H1 (cell line): ENCODE results near the gene EMC10. TPM values are rescaled to one million over a fixed set of nuclear protein-coding genes. Genes with fewer than 3 reads are reported as not detected.

Source experiments
- CTCF ChIA-PET: fragments of 300-600 bp; sonication (Branson Sonifier 250); formaldehyde crosslinking; loops from one replicate; lab custom pipeline; 2021; ENCODE audit not compliant: partially characterized antibody; lab: Charles Lee
- POLR2A ChIA-PET: fragments of 300-600 bp; sonication (Branson Sonifier 250); formaldehyde crosslinking; loops from one replicate; lab custom pipeline; 2021; ENCODE audit warnings: inconsistent platforms; ENCODE audit not compliant: partially characterized antibody; lab: Charles Lee
- DNase-seq, 2 experiments: peaks; one replicate each; pipeline versions ENCODE4 v3.0.0 to v3.0.0-alpha.2; 2010 to 2022; ENCODE audit warnings: low spot score in 2 of 2, low read depth in 1 of 2, mixed read lengths in 1 of 2
- FAIRE-seq: peaks from 2 replicates; lab custom pipeline; 2011; peaks lifted over from hg19 to GRCh38; lab: Jason Lieb, UNC
- H2AFZ ChIP-seq: 2 replicates; pipeline ENCODE4 v1.8.1; 2012; ENCODE audit warnings: low read length, inconsistent platforms
- H2AK5ac ChIP-seq: 2 replicates; pipeline ENCODE4 v1.6.1; 2013; ENCODE audit warnings: low read depth, low read length
- H2BK120ac ChIP-seq: replicated peaks from 2 replicates; pipeline ENCODE3; 2013; ENCODE audit warnings: low read depth, low read length, inconsistent platforms
- H2BK12ac ChIP-seq: 2 replicates; pipeline ENCODE4 v1.6.1; 2013; ENCODE audit warnings: low read depth, low read length
- H2BK15ac ChIP-seq: 2 replicates; pipeline ENCODE4 v1.6.1; 2013; ENCODE audit warnings: low read length
- H2BK20ac ChIP-seq: 2 replicates; pipeline ENCODE4 v1.6.1; 2013; ENCODE audit warnings: low read length
- H2BK5ac ChIP-seq: 2 replicates; pipeline ENCODE4 v1.6.1; 2013; ENCODE audit warnings: low read depth, low read length
- H3K14ac ChIP-seq: 2 replicates; pipeline ENCODE4 v1.6.1; 2013; ENCODE audit warnings: inconsistent platforms; ENCODE audit not compliant: insufficient read length
- H3K18ac ChIP-seq: 2 replicates; pipeline ENCODE4 v1.6.1; 2013; ENCODE audit warnings: low read length; ENCODE audit errors: extremely low read depth
- H3K23ac ChIP-seq: 2 replicates; pipeline ENCODE4 v1.6.1; 2013; ENCODE audit warnings: inconsistent platforms; ENCODE audit not compliant: insufficient read length
- H3K23me2 ChIP-seq: 2 replicates; pipeline ENCODE4 v1.6.1; 2013; ENCODE audit warnings: low read depth, low read length
- H3K27ac ChIP-seq: 2 replicates; pipeline ENCODE4 v1.6.1; 2011; ENCODE audit warnings: low read depth, low read length, inconsistent platforms
- H3K27me3 ChIP-seq, 4 experiments: replicated peaks in 1 of 4; 1 replicate in 1 of 4; 2 replicates in 3 of 4; pipeline versions ENCODE4 v1.6.1 to v1.8.1; 2011 to 2013; ENCODE audit warnings: low read length in 3 of 4, mild to moderate bottlenecking in 3 of 4, inconsistent platforms in 2 of 4, mixed read lengths in 2 of 4, moderate library complexity in 1 of 4; ENCODE audit not compliant: control insufficient read depth in 3 of 4, insufficient read depth in 3 of 4; ENCODE audit errors: extremely low read depth in 1 of 4
- H3K36me3 ChIP-seq, 4 experiments: 2 replicates each; pipeline versions ENCODE4 v1.6.1 to v1.8.1; 2011 to 2013; ENCODE audit warnings: mild to moderate bottlenecking in 4 of 4, low read length in 3 of 4, moderate library complexity in 2 of 4, control low read depth in 1 of 4, inconsistent platforms in 1 of 4; ENCODE audit not compliant: insufficient read depth in 4 of 4, control insufficient read depth in 2 of 4
- H3K4ac ChIP-seq: replicated peaks from 2 replicates; pipeline ENCODE3; 2013; ENCODE audit warnings: low read length, low read depth, mixed read lengths, inconsistent platforms; ENCODE audit not compliant: insufficient read length
- H3K4me1 ChIP-seq, 4 experiments: replicated peaks in 1 of 4; 1 replicate in 1 of 4; 2 replicates in 3 of 4; pipeline versions ENCODE4 v1.6.1 to v1.8.1; 2011 to 2013; ENCODE audit warnings: low read length in 3 of 4, inconsistent platforms in 2 of 4, mixed read lengths in 1 of 4; ENCODE audit not compliant: insufficient read depth in 4 of 4, control insufficient read depth in 3 of 4
- H3K4me2 ChIP-seq, 2 experiments: 2 replicates each; pipeline versions ENCODE4 v1.6.1 to v1.8.1; 2011 to 2013; ENCODE audit warnings: low read depth in 2 of 2, low read length in 2 of 2, control low read depth in 1 of 2, inconsistent platforms in 1 of 2, mild to moderate bottlenecking in 1 of 2; ENCODE audit not compliant: insufficient read depth in 1 of 2
- H3K4me3 ChIP-seq, 4 experiments: fragments of 200-600, 300-600 bp in 1 of 4; sonication (generic), shearing (Covaris generic), sonication (Bioruptor Twin) in 1 of 4; 2 replicates each; pipeline versions ENCODE4 v1.5.1 to v1.8.1; 2011 to 2016; ENCODE audit warnings: low read length in 4 of 4, low read depth in 3 of 4, control low read depth in 2 of 4, inconsistent platforms in 2 of 4, mild to moderate bottlenecking in 2 of 4, mixed read lengths in 1 of 4, moderate library complexity in 1 of 4; ENCODE audit not compliant: insufficient read depth in 2 of 4; ENCODE audit errors: extremely low read depth in 1 of 4
- H3K56ac ChIP-seq: replicated peaks from 2 replicates; pipeline ENCODE3; 2013; ENCODE audit warnings: low read depth, mild to moderate bottlenecking, mixed read lengths, low read length, inconsistent platforms; ENCODE audit not compliant: insufficient read length
- H3K79me1 ChIP-seq: 2 replicates; pipeline ENCODE4 v1.6.1; 2013; ENCODE audit warnings: low read depth, low read length, control low read depth
- H3K79me2 ChIP-seq, 2 experiments: 2 replicates each; pipeline versions ENCODE4 v1.6.1 to v1.8.1; 2012 to 2013; ENCODE audit warnings: low read length in 2 of 2, mild to moderate bottlenecking in 2 of 2, inconsistent platforms in 1 of 2; ENCODE audit not compliant: insufficient read depth in 2 of 2, control insufficient read depth in 1 of 2
- H3K9ac ChIP-seq, 4 experiments: replicated peaks in 1 of 4; 1 replicate in 1 of 4; 2 replicates in 3 of 4; pipeline versions ENCODE4 v1.6.1 to v1.8.1; 2011 to 2013; ENCODE audit warnings: low read depth in 3 of 4, low read length in 3 of 4, control low read depth in 2 of 4, mild to moderate bottlenecking in 2 of 4, moderate library complexity in 2 of 4, inconsistent platforms in 1 of 4; ENCODE audit errors: extremely low read depth in 1 of 4
- H3K9me3 ChIP-seq, 2 experiments: 2 replicates each; pipeline versions ENCODE4 v1.6.1 to v1.8.1; 2012 to 2013; ENCODE audit warnings: mild to moderate bottlenecking in 2 of 2, moderate library complexity in 2 of 2, control low read depth in 1 of 2, inconsistent platforms in 1 of 2, low read depth in 1 of 2, low read length in 1 of 2, mixed read lengths in 1 of 2; ENCODE audit not compliant: insufficient read depth in 2 of 2
- H4K20me1 ChIP-seq, 2 experiments: replicated peaks in 1 of 2; 2 replicates each; pipeline versions ENCODE3 to v1.8.1; 2011 to 2013; ENCODE audit warnings: inconsistent platforms in 2 of 2, low read length in 2 of 2, mild to moderate bottlenecking in 1 of 2; ENCODE audit not compliant: insufficient read depth in 2 of 2, control insufficient read depth in 1 of 2
- H4K5ac ChIP-seq: 2 replicates; pipeline ENCODE4 v1.6.1; 2013; ENCODE audit warnings: low read length, low read depth, mixed read lengths, inconsistent platforms; ENCODE audit not compliant: insufficient read length
- H4K8ac ChIP-seq: 2 replicates; pipeline ENCODE4 v1.8.0; 2013; ENCODE audit warnings: mild to moderate bottlenecking, moderate library complexity, low read length, inconsistent platforms; ENCODE audit not compliant: insufficient read depth; ENCODE audit errors: extremely low read depth
- H4K91ac ChIP-seq: replicated peaks from 2 replicates; pipeline ENCODE3; 2013; ENCODE audit warnings: low read length, mixed read lengths, inconsistent platforms; ENCODE audit not compliant: insufficient read length
- ATF2 ChIP-seq: IDR thresholded peaks from 2 replicates; pipeline ENCODE4 v1.6.1; 2012; ENCODE audit warnings: low read length, inconsistent platforms
- CHD1 ChIP-seq: IDR thresholded peaks from 2 replicates; pipeline ENCODE4 v1.6.1; 2012; ENCODE audit warnings: low read depth, low read length, improper control_type of control experiment
- SP1 ChIP-seq: IDR thresholded peaks from 2 replicates; pipeline ENCODE4 v1.6.1; 2011; ENCODE audit warnings: low read depth, low read length
- TCF12 ChIP-seq: IDR thresholded peaks from 2 replicates; pipeline ENCODE4 v1.6.1; 2011; ENCODE audit warnings: low read depth, mild to moderate bottlenecking, low read length
- WGBS, 2 experiments: shearing (Covaris generic) in 1 of 2; methylation state at CpG; one replicate each; pipeline versions ENCODE4 v1.1.6 to v1.1.7; 2013 to 2015; ENCODE audit warnings: low lambda C conversion rate in 2 of 2, mixed read lengths in 2 of 2, inconsistent platforms in 1 of 2, low coverage in 1 of 2, missing lambda C conversion rate in 1 of 2; ENCODE audit not compliant: insufficient replicate concordance in 2 of 2, insufficient coverage in 1 of 2, insufficient read length in 1 of 2; ENCODE audit errors: extremely low coverage in 1 of 2, missing lambda C conversion rate in 1 of 2; 5-methylcytosine and 5-hydroxymethylcytosine counted together
- polyA plus RNA-seq, 7 experiments: library from polyadenylated mRNA; depleted of rRNA in 3 of 7; stranded (reverse) in 5 of 7; unstranded in 2 of 7; fragments of >200 nt in 5 of 7; fragments of 200-250 nt in 2 of 7; gene quantifications; 1 replicate in 5 of 7; 2 replicates in 1 of 7; 4 replicates in 1 of 7; pipeline versions ENCODE4 v1.2.1 to v1.2.3, GENCODE V29; 2011 to 2013; ENCODE audit warnings: missing spikeins in 2 of 7, mixed read lengths in 2 of 7
- total RNA-seq: library from RNA; stranded (reverse); fragmentation: NEBNext Ultra II Directional; extraction: Animal tissue kit (Norgen Biotek cat#: 25700); gene quantifications from 2 replicates; pipeline ENCODE4 v1.2.1, GENCODE V29; 2021

Gene EMC10
- total and polyA plus RNA-seq, 2 of the 8 experiments (the other 6 are each of a cell fraction or from before 2014, with no cell fraction given): 77.6 to 103 TPM

- TF ChIP-seq SP1: no peak
- no peak for TF ChIP-seq CHD1
- no peak for TF ChIP-seq ATF2
- no peak for TF ChIP-seq TCF12
- Histone ChIP-seq H2AK5ac (no peak overlapping the region), H3K14ac (no peak overlapping the region), H3K4me3 (no peak overlapping the region), H2AFZ (no peak overlapping the region), H3K79me1 (no peaks in the 10 kb centered on the region), H4K8ac (no peak overlapping the region), H4K20me1 (no peaks in the 10 kb centered on the region), H3K23ac (no peak overlapping the region), H2BK5ac (no peak overlapping the region; the same call in 1 of the 2 replicates), H2BK20ac (no peak overlapping the region), H3K18ac (no peak overlapping the region), H4K91ac (no peak overlapping the region), H2BK120ac (no peak overlapping the region), H3K4me1 (peaks cover 0 to 13% (median 5%) of the 10 kb centered on the region in 4 experiments; a peak in 5 of 7 replicates), H3K79me2 (no peaks in the 10 kb centered on the region), H3K27ac (no peak overlapping the region), H3K4me2 (no peak overlapping the region), H3K23me2 (peaks cover 4% of the 10 kb centered on the region; the same call in 1 of the 2 replicates), H3K9me3 (no peaks in the 10 kb centered on the region), H2BK15ac (no peak overlapping the region), H3K36me3 (no peaks in the 10 kb centered on the region), H3K9ac (no peak overlapping the region), H3K56ac (no peak overlapping the region), H2BK12ac (peak overlapping the region; percentile 14; the same call in 1 of the 2 replicates), H4K5ac (no peak overlapping the region), H3K4ac (no peak overlapping the region), H3K27me3 (peaks cover 8 to 67% (median 62%) of the 10 kb centered on the region in 4 experiments)
- POLR2A ChIA-PET: interaction anchor here (1.0 to 1.9 kb wide), 3 partner anchors 8 to 19 kb away, joined by 3 to 5 read pairs (median 4); no protein-coding TSS in a partner anchor
- no peak for DNase-seq
- 78% methylated on average over 27 of the region's 30 CpGs; no CpG with 5 or more reads in 1 of the 2 experiments for WGBS, 2 experiments
- CTCF ChIA-PET: interaction anchor here (0.6 to 2.5 kb wide), 8 partner anchors 9 to 248 kb away, joined by 3 to 12 read pairs (median 4); no protein-coding TSS in a partner anchor
- no peak for FAIRE-seq
Measured at GRCh38 chr19:50496189-50497021, 20.1 kb downstream of the EMC10 start.
